Stimulated activated CD4-positive, alpha-beta T cell treated with anti-CD3 and anti-CD28 coated beads, Interleukin-4, amount 100 ng/mL, for 1 hour (primary cell): ENCODE data around the gene FAM83F.

Experiments used
- DNase-seq: peaks from one replicate; pipeline ENCODE4 v3.0.0-alpha.2; 2020

FAM83F gene

DNA sequence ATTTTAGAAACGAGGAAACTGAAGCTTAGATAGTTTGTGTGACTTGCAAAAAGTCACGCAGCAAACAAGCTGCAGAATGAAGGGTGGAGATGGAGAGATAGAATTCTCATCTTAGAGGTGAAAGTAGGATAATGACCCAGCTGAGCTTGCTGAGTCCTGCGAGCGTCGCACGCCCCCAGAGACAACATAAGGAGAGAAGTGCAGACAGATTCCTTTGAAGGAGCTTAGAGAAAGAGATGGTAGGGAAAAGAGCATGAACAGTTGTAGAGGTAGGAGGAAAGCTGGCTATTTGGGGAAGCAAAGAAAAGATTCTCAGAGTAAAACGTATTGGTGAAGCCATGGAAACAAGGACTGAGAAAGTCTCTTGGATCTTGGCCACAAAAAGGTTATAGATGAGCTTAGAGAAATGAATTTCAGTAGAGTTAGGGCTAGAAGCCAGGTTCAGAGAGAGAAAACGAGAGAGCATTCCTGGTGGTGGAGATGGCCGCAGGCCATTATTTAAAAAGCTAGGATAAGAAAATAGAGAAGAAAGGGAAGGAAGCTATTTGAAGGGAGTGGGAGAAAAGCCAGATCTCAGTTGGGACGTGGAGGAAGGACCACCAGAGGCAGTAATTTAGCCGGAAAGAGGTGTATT is 44.8 kb downstream of the FAM83F start:
- DNase-seq: no peak

DNA sequence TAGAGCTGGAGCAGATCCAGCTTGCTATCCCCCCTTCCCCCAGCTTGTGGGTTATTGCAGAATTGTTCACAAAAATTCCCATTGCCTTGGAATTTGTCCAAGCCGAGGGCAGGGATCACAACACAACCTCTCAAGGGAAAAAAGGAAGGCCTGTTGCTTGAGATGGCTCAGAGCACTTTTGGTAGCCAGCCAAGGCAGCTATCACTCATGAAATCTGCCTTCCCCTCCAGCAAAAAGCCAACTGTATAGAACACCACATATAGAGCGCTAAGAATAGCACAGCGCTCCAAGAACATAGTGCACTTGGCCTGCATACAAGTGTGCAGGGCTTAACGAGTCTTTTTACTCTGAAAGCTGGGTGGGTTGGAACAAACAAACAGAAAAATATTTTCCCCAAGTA is 46.2 kb downstream of the FAM83F start:
- no peak for DNase-seq

- DNase-seq: no peak
Observed at GRCh38 chr22:40041366-40042137, 46.8 kb downstream of the FAM83F start.

GRCh38 chr22:40042312-40042711 is 47.6 kb downstream of the FAM83F start:
- DNase-seq: no peak

DNA sequence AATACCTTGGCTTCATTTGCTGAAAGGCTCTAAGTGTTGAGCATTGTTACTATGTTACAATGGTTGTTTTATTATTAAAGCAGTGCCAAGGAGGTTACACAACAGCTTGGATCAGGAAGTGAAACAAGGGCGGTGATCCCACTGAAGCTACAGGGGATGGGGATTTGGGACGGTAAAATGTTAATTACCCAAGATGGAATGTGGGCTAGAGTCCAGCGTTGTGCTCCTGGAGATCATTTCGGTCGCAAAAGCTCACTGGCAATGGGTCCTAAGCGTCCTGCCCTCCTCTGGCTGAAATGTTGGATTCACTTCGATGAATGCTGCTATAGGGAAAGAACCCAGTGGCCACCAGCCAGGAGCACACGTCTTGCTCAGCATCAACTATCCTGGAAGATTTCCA is 48.3 kb downstream of the FAM83F start:
- no peak for DNase-seq

- DNase-seq: no peak
Observed at GRCh38 chr22:40043793-40044101, 49.0 kb downstream of the FAM83F start.

DNA sequence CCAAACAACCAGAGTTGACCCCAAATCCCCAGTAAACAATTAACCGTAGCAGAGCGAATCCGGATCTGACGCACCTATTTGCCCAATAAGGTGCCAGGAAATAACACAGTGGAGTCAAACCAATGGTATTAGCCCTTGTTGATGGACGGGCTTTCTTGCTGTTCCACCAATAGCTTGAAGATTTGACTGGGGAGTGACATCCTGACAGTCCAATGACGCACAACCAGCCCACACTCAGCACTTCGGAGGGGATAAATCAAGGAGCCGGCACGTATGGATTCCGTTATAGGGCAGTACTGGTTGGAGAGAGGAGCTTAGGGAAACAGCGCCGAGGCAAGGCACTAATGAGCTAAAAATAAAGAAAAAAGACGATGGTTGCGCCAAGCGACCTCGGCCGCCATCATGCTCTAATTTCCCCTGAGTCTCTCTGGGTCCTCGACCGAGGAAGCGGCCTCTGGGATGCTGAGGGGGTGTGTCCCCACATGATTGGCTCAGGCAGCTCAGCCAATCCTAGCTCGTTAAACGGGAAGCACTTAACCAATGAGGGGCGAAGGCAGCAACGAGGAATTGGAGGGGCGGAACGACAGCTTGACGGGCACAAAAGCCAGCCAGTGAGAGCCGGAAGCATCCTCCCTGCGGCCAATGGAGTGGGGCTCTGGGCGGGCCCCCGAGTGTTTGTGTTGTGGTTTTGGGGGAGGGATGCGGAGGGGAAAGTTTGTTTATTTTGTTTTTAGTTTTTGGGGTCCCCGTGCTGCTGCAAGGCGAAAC is 49.5 kb downstream of the FAM83F start:
- DNase-seq: peak; percentile 97

- peak; percentile 73 for DNase-seq
Observed at GRCh38 chr22:40044870-40045834, 50.4 kb downstream of the FAM83F start.

DNA sequence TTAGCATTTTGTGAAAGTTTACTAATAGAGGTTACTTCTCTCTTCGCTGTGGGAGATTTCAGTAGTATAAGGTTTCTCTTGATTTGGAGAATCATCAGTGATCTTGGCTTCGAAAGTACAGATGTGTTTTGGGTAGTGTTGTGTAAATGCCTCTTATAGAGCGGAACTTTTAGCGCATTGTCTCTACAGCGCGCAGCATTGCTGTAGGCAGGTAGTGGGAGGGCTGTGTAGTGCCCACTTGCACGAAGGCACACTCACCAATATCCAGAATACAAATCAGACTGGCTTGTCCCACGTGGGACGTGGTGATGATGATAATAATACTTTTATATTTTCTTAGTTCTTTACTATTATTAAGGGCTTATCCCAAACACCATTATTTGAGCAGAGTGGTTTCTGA is 51.4 kb downstream of the FAM83F start:
- no peak for DNase-seq

DNA sequence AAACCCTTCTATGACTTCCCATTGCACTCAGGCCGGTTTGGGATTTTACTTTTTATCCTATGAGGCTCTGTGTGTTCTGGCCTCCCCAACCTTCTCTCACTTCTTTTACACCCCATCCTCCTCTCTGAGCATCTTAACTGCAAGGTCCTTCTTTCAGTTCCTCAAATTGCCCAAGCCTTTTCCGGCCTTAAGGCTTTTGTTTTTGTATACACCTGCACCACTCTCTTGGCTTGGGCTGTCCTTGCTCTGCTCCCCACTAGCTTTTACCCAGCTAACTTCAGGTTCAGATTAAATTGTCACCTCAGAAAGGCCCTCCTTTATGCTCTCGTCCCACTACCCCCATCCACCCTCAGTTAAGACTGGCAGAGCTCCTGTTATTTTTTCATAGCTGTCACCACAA is 55.5 kb downstream of the FAM83F start:
- no peak for DNase-seq

GRCh38 chr22:40051322-40051721 is 56.6 kb downstream of the FAM83F start:
- no peak for DNase-seq

- no peak for DNase-seq
Observed at GRCh38 chr22:40053460-40053859, 58.7 kb downstream of the FAM83F start.

GRCh38 chr22:40054486-40054885 is 59.7 kb downstream of the FAM83F start:
- no peak for DNase-seq

DNA sequence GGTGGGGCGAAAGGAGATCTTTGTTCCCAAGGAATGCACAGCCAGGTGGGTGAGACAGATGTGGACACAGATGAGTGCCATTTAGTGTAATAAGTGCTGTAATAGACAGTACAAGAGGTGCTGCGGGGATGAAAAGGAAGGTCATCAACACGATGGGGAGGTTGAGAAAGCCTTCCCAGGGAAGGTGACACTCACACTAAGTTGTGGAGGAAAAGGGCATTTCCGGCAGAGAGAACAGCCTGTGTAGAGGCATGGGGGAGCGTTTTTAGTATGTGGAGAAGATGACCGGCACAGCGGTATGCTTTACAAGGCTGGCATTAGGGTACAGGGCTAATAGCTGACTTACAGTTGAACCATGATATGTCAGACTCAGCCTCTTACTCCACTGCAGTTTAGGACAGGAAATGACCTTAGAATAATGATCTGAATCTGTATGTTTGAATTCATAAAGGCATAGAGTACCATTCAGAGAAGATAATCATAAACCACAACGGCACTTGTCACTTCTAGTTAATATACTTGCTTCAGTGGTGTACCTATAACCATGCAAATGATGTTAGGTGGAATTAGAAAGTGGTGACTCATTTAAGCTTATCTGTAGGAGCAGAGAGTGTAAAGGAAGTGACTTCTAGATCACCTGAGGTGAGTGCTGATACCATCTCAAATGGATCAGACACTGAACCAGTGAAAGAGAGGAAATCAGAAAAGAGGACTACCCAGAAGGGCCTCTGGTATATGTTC is 60.6 kb downstream of the FAM83F start:
- DNase-seq: no peak

DNA sequence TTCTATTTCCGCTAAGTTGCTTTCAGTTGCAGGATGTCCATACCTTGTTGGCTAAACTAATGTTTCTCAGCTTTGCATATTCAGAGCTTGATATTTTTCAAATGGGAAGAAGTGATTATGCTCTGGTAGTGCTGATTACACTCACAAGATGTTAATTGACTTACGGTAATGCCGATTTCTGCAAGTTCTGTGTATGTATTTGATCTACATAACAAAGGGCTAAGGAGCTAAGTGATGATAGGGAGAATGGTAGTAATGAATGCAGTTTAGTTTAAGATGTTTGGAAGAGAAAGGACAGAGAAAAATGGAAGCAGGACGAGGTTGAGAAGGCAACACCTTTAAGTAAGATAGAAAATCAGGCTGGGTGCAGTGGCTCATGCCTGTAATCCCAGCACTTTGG is 61.4 kb downstream of the FAM83F start:
- DNase-seq: no peak

GRCh38 chr22:40056559-40056958 is 61.8 kb downstream of the FAM83F start:
- DNase-seq: no peak

DNA sequence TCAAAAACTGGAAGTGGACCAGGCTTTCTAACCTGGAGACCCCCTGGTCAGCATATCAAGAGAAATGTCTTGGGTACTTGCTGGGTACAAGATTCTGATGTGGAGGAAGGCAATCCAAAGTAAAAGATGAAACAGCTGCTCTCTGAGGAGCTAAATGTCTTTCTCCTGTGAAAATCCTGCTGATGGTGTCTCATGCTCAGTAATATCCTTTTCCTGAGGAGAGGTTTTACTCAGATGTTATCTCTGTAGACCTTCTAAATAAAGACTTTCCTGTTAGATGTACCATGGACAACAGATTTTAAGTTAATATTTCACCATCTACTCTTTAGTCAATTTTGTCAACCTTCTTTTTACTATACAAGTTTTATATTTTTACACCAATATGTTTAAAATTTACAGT is 62.9 kb downstream of the FAM83F start:
- DNase-seq: no peak

GRCh38 chr22:40058265-40058664 is 63.5 kb downstream of the FAM83F start:
- peak; percentile 34 for DNase-seq

DNA sequence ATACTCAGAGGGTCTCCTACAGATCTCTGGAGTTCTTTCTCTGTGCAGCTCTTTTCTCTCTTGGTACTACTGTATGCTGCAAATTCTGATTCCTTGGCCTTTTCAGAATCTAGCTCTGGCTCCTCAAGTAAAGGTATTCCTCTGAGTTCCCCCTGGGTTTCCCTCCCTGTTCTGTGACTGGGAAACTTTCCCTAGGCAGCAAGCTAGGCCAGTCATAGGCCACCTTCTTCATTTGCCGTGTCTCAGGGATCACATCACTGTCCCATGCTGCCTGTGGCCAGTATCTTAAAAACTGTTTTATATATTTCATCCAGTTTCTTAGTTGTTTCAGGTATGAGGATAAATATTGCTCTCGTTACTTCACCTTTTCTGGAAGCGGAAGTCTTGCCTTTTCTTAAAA is 71.2 kb downstream of the FAM83F start:
- no peak for DNase-seq

DNA sequence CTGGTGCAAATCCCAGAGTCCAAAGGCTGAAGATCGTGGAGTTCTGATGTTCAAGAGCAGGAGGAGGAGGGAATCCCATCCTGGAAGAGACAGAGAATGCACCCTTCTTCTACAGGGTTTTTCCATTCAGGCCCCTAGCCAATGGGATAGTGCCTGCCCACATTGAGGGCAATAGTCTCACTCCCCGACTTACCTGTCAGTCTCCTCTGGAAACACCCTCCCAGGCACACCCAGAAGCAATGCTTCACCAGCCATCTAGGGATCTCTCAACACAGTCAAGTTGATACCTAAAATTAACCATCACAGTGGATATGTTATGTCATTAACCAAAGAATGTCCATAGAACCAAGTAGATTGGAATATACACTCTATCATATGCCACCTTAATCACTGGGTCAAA is 72.9 kb downstream of the FAM83F start:
- no peak for DNase-seq

- DNase-seq: no peak
Observed at GRCh38 chr22:40070701-40071100, 75.9 kb downstream of the FAM83F start.

DNA sequence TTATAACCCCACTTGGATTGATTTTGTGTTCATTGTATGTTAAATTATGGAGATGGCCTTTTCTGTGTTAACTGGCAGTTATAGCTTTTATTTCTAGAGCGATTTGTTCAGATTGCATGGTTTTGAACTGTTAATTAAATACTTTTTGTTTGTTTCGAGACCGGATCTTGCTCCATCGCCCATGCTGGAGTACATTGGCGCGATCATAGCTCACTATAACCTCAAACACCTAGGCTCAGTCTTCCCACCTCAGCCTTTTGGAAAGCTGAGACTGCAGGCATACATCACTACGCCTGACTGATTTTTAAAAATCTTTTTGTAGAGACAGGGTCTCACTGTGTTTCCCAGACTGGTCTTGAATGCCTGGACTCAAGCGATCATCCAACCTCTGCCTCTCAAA is 77.0 kb downstream of the FAM83F start:
- no peak for DNase-seq
